HK-2 (cell line): ENCODE data around the gene OSBPL10.

Source experiments
- DNase-seq: peaks from one replicate; pipeline ENCODE4 v3.0.0-alpha.2; 2018; ENCODE audit not compliant: unreplicated experiment

Gene OSBPL10

GRCh38 chr3:31615071-31615875 lies 365.8 kb downstream of the OSBPL10 start:
- DNase-seq, result no peak

DNA sequence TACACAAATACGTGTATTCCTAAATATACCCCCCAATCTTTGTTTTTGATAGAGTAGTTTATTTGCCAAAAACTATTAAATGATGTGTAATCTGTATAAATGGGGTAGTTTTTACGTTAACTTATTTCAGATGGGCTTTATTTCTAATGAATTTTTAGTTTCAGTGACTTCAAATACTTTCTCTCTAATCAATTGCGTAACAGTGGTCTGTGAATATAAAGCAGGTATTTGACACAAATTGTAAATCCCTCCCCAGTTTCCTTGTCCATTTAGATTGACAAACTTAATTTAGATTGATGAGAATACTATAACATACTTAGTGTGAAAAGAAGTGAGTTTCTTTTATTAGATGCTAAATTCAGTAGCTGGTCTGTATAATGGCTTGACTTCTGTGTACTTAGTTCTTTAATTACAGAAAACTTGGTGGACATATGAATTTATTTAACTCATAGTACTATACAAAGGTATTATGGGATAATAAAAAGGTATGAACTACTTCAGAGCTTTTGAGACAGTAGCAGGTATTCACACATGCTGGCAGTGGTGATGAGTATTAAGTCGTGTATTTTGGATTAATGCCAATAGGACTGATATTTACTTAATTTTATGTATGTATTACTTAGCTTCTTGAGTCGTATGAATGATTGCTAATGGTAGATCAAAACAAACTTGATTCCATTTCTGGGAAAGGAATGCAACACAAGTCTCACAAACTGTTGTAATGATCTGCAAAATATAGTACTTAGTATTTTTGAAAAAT lies 366.7 kb downstream of the OSBPL10 start:
- no peak for DNase-seq

DNA sequence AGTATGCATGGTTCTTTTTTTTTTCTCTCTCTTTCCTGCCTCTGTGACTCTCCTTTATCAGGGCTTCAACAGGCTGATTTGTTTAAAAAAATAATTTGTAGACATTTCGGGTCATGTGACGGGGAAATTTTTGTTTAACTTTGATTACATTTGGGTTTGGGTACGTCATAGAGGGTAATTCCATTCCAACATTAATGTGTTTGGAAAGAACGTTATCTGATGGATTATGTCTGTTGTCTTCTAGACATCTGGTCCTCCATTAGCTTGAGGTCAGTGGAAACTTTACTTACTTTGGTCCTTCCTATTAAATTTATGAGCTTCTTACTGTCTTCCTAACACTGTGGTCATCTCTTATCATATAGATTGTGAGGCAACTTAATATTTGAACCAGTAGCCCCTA lies 367.4 kb downstream of the OSBPL10 start:
- no peak for DNase-seq

- DNase-seq, result no peak
These were observed 367.9 kb downstream of the OSBPL10 start for GRCh38 chr3:31613177-31613576.
